GM12874 (cell line): ENCODE measurements around the gene CAMK2A.
A peak's percentile ranks its signal among the peaks of the same experiment; 100 is the strongest.

Experiments used
- TF ChIP-seq, protein P1 (sequence below): IDR thresholded peaks from 2 replicates; pipeline ENCODE4 v1.5.1; 2011; ENCODE audit warnings: low read depth, mild to moderate bottlenecking, control low read depth, low read length, moderate library complexity; ENCODE audit not compliant: insufficient read depth

CAMK2A gene

GRCh38 chr5:150176745-150177477 lies 112.7 kb downstream of the CAMK2A start:
- TF ChIP-seq, protein P1, sequence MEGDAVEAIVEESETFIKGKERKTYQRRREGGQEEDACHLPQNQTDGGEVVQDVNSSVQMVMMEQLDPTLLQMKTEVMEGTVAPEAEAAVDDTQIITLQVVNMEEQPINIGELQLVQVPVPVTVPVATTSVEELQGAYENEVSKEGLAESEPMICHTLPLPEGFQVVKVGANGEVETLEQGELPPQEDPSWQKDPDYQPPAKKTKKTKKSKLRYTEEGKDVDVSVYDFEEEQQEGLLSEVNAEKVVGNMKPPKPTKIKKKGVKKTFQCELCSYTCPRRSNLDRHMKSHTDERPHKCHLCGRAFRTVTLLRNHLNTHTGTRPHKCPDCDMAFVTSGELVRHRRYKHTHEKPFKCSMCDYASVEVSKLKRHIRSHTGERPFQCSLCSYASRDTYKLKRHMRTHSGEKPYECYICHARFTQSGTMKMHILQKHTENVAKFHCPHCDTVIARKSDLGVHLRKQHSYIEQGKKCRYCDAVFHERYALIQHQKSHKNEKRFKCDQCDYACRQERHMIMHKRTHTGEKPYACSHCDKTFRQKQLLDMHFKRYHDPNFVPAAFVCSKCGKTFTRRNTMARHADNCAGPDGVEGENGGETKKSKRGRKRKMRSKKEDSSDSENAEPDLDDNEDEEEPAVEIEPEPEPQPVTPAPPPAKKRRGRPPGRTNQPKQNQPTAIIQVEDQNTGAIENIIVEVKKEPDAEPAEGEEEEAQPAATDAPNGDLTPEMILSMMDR = no peak

DNA sequence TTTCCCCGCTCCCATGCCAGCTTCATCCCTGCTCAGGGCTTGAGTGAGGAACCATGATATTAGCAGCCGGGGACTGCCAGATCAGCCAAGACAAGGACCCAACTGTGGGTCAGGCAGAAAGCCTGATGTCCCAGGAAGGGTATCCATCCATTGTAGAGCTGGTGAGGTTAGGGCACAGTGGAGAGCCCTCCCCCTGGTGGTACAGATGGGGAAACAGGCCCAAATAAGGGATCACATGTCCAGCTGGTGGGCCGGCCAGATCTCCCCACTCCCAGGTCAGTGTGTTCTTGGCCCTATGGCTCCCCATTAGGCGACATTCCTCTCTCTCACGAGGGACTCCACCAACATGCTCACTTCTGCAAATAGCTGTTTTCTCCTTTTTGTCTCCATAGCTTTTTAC lies 114.0 kb downstream of the CAMK2A start:
- TF ChIP-seq, protein P1 = peak; percentile 56

GRCh38 chr5:150175076-150175475 lies 114.5 kb downstream of the CAMK2A start:
- TF ChIP-seq, protein P1 = no peak

- TF ChIP-seq, protein P1 = no peak
These were observed 115.3 kb downstream of the CAMK2A start for GRCh38 chr5:150174285-150174684.

DNA sequence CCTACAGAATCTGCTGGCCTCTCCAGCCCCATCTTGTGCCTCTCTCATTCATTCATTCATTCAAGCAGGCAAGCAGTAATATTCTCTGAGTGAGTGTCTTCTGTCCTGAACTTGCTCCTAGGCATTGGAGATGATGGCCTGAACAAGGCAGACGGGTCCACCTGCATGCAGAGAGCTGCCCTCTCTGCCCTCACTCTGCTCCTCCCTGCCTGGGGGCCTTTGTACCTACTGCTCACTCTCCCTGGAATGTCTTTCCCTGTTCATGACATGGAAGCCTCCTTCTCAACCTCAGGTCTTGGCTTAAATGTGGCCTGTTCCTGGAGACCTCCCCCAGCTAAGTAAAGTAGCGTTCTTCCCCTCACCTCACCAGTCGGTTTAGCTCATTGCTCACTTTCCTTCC lies 116.4 kb downstream of the CAMK2A start:
- TF ChIP-seq, protein P1 = no peak

DNA sequence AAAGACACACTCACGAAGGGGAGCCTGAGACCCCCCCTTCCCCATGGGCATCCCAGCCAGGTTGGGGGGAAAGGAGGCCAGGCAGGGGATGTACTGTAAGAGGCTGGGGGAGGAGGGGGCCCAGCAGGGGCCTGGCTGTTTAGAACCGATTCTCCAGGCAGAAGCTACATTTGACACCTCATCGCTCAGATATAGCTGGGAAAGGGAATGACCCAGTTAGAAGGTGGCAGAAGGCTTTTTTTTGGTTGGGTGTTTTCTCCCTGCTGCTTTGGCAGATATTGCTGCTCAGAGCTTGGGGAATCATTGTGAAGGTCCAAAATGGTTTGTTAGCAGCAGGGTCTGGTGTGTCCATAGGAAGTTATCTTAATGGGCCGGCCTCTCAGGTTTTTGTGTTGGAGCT lies 117.0 kb downstream of the CAMK2A start:
- TF ChIP-seq, protein P1 = no peak

DNA sequence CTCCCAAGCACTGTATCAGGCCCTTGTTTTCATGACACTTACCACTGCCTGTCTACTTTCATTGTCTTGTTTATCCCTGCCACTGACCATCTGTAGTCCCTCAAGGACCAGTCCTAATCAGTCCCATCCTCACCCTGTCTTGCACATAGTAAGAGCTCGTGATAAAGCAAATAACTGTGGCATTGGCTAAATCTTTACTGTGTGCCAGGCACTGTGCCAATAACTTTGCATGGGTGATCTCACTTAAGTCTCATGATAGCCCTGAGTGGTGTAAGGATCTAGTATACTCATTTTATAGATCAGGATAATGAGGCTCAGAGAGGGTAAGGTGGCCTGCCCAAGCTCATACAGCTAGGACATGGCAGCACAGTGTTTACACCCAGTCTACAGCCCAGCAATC lies 117.4 kb downstream of the CAMK2A start:
- TF ChIP-seq, protein P1 = no peak
